ENCODE measurements around the gene NKX1-2. TPM values are rescaled to one million over a fixed set of nuclear protein-coding genes. Genes with fewer than 3 reads are reported as not detected.

Gene NKX1-2
- total RNA-seq, 1 experiment from 2014 or later = 57.7 TPM

DNA sequence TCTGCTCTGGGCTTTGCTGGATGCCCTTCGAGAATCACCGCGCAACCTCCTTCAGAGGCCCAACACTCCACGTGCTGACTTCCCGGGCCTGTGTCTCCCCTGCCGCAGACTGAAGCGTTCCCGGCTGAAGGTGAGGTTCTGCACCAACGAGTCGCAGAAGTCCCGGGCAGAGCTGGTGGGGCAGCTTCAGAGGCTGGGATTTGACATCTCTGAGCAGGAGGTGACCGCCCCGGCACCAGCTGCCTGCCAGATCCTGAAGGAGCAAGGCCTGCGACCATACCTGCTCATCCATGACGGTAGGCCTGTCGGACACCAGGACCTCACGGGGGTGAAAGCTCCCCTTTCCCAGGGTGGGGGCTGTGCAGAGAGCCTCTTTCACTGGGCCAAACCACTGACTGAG is 34.2 kb upstream of the NKX1-2 start (continued):
- TF ChIP-seq, protein P1, sequence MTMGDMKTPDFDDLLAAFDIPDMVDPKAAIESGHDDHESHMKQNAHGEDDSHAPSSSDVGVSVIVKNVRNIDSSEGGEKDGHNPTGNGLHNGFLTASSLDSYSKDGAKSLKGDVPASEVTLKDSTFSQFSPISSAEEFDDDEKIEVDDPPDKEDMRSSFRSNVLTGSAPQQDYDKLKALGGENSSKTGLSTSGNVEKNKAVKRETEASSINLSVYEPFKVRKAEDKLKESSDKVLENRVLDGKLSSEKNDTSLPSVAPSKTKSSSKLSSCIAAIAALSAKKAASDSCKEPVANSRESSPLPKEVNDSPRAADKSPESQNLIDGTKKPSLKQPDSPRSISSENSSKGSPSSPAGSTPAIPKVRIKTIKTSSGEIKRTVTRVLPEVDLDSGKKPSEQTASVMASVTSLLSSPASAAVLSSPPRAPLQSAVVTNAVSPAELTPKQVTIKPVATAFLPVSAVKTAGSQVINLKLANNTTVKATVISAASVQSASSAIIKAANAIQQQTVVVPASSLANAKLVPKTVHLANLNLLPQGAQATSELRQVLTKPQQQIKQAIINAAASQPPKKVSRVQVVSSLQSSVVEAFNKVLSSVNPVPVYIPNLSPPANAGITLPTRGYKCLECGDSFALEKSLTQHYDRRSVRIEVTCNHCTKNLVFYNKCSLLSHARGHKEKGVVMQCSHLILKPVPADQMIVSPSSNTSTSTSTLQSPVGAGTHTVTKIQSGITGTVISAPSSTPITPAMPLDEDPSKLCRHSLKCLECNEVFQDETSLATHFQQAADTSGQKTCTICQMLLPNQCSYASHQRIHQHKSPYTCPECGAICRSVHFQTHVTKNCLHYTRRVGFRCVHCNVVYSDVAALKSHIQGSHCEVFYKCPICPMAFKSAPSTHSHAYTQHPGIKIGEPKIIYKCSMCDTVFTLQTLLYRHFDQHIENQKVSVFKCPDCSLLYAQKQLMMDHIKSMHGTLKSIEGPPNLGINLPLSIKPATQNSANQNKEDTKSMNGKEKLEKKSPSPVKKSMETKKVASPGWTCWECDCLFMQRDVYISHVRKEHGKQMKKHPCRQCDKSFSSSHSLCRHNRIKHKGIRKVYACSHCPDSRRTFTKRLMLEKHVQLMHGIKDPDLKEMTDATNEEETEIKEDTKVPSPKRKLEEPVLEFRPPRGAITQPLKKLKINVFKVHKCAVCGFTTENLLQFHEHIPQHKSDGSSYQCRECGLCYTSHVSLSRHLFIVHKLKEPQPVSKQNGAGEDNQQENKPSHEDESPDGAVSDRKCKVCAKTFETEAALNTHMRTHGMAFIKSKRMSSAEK (CRISPR knock-in tag; IDR thresholded peaks at IDR 0.05; ENCODE audit: borderline replicate concordance) = no peak
- TF ChIP-seq, protein P2, sequence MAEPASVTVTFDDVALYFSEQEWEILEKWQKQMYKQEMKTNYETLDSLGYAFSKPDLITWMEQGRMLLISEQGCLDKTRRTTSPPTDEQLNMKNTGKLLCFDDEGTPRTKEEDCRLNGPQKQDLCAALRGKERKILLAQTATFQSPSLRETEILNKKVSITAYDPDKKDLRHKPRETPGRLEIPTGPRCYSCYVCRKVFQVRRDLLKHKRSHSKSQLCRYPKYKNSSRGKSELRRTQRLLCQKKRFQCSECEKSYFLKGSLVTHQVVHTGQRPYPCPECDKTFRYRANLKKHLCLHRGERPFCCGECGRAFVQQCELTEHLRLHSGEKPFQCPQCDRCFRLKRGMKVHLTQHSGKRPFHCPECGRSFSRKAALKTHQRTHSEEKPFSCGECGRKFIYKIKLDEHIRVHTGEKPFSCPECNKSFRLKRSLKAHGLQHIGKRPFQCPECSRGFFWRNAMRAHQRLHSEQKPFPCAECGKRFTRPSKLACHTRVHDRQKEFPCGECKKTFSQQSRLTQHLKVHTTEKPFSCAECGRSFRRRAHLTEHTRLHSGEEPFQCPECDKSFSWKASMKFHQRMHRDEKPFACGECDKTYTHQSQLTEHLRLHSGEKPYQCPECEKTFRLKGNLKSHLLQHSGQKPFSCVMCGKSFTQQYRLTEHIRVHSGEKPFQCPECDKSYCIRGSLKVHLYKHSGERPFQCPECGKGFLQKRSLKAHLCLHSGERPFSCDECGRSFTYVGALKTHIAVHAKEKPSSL (CRISPR knock-in tag; conservative IDR thresholded peaks at IDR 0.05) = no peak
- no peak for TF ChIP-seq PRRX2 (CRISPR knock-in tag; IDR thresholded peaks at IDR 0.05)

DNA sequence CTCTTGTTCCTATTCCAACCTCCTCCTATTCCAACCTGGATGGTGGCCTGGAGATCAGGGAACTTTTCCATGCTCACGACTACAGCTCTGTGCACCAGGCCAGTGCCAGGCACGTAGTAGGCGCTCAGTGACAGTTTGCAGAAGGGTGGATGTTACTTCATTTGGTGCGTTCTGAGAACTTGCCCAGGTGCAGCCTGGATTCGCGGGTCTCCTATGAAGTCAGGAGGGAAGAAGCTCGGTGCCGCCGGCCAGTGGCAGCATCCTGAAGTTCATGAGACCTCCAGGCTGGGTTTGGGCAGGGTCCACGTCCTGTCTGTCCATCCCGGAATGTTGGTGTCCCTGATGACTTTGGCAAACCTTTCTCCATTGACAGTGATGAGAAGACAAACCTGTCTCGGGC is 33.0 kb upstream of the NKX1-2 start:
- H3K36me3 Mint-ChIP-seq = peaks cover 36% of the 10 kb centered on the region
- DNase-seq (ENCODE audit: low spot score) (no peak), ATAC-seq (no peak)
- H3K4me1 Mint-ChIP-seq = peaks cover 35% of the 10 kb centered on the region
- no peak overlapping the region for H3K4me3 Mint-ChIP-seq
- no peaks in the 10 kb centered on the region for H3K27me3 Mint-ChIP-seq (ENCODE audit: low read depth)
- ChIA-PET POLR2A (no interaction called here), CTCF (no interaction called here)
- peak overlapping the region; percentile 1; the same call in 1 of the 2 replicates for H3K27ac Mint-ChIP-seq
- peaks cover 17% of the 10 kb centered on the region for H3K9me3 Mint-ChIP-seq
- TF ChIP-seq SMAD4 (CRISPR knock-in tag; IDR thresholded peaks at IDR 0.05) (no peak), RORB (CRISPR knock-in tag; IDR thresholded peaks at IDR 0.05) (no peak), NFYB (CRISPR knock-in tag; conservative IDR thresholded peaks at IDR 0.05; ENCODE audit: low read depth) (no peak), IRF2 (CRISPR knock-in tag; IDR thresholded peaks at IDR 0.05; ENCODE audit: borderline replicate concordance, low read depth) (no peak), TEAD4 (CRISPR knock-in tag; IDR thresholded peaks at IDR 0.05) (no peak), FOXP1 (CRISPR knock-in tag; IDR thresholded peaks at IDR 0.05; ENCODE audit: borderline replicate concordance) (no peak), GTF2I (CRISPR knock-in tag; conservative IDR thresholded peaks at IDR 0.05) (no peak), ZNF423 (CRISPR knock-in tag; IDR thresholded peaks at IDR 0.05) (no peak), ZNF263 (CRISPR knock-in tag; IDR thresholded peaks at IDR 0.05; ENCODE audit: low read depth) (no peak)
- TF ChIP-seq, protein P3, sequence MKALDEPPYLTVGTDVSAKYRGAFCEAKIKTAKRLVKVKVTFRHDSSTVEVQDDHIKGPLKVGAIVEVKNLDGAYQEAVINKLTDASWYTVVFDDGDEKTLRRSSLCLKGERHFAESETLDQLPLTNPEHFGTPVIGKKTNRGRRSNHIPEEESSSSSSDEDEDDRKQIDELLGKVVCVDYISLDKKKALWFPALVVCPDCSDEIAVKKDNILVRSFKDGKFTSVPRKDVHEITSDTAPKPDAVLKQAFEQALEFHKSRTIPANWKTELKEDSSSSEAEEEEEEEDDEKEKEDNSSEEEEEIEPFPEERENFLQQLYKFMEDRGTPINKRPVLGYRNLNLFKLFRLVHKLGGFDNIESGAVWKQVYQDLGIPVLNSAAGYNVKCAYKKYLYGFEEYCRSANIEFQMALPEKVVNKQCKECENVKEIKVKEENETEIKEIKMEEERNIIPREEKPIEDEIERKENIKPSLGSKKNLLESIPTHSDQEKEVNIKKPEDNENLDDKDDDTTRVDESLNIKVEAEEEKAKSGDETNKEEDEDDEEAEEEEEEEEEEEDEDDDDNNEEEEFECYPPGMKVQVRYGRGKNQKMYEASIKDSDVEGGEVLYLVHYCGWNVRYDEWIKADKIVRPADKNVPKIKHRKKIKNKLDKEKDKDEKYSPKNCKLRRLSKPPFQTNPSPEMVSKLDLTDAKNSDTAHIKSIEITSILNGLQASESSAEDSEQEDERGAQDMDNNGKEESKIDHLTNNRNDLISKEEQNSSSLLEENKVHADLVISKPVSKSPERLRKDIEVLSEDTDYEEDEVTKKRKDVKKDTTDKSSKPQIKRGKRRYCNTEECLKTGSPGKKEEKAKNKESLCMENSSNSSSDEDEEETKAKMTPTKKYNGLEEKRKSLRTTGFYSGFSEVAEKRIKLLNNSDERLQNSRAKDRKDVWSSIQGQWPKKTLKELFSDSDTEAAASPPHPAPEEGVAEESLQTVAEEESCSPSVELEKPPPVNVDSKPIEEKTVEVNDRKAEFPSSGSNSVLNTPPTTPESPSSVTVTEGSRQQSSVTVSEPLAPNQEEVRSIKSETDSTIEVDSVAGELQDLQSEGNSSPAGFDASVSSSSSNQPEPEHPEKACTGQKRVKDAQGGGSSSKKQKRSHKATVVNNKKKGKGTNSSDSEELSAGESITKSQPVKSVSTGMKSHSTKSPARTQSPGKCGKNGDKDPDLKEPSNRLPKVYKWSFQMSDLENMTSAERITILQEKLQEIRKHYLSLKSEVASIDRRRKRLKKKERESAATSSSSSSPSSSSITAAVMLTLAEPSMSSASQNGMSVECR (CRISPR knock-in tag; IDR thresholded peaks at IDR 0.05; ENCODE audit: borderline replicate concordance) = no peak
- TF ChIP-seq, protein P4, sequence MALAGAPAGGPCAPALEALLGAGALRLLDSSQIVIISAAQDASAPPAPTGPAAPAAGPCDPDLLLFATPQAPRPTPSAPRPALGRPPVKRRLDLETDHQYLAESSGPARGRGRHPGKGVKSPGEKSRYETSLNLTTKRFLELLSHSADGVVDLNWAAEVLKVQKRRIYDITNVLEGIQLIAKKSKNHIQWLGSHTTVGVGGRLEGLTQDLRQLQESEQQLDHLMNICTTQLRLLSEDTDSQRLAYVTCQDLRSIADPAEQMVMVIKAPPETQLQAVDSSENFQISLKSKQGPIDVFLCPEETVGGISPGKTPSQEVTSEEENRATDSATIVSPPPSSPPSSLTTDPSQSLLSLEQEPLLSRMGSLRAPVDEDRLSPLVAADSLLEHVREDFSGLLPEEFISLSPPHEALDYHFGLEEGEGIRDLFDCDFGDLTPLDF (CRISPR knock-in tag; IDR thresholded peaks at IDR 0.05) = no peak
- TF ChIP-seq, protein P5, sequence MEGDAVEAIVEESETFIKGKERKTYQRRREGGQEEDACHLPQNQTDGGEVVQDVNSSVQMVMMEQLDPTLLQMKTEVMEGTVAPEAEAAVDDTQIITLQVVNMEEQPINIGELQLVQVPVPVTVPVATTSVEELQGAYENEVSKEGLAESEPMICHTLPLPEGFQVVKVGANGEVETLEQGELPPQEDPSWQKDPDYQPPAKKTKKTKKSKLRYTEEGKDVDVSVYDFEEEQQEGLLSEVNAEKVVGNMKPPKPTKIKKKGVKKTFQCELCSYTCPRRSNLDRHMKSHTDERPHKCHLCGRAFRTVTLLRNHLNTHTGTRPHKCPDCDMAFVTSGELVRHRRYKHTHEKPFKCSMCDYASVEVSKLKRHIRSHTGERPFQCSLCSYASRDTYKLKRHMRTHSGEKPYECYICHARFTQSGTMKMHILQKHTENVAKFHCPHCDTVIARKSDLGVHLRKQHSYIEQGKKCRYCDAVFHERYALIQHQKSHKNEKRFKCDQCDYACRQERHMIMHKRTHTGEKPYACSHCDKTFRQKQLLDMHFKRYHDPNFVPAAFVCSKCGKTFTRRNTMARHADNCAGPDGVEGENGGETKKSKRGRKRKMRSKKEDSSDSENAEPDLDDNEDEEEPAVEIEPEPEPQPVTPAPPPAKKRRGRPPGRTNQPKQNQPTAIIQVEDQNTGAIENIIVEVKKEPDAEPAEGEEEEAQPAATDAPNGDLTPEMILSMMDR (IDR thresholded peaks at IDR 0.05) = no peak
- TF ChIP-seq, protein P6, sequence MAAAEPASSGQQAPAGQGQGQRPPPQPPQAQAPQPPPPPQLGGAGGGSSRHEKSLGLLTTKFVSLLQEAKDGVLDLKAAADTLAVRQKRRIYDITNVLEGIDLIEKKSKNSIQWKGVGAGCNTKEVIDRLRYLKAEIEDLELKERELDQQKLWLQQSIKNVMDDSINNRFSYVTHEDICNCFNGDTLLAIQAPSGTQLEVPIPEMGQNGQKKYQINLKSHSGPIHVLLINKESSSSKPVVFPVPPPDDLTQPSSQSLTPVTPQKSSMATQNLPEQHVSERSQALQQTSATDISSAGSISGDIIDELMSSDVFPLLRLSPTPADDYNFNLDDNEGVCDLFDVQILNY (CRISPR knock-in tag; IDR thresholded peaks at IDR 0.05) = no peak
- TF ChIP-seq, protein P7, sequence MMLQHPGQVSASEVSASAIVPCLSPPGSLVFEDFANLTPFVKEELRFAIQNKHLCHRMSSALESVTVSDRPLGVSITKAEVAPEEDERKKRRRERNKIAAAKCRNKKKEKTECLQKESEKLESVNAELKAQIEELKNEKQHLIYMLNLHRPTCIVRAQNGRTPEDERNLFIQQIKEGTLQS (CRISPR knock-in tag; conservative IDR thresholded peaks at IDR 0.05) = no peak
- TF ChIP-seq, protein P8, sequence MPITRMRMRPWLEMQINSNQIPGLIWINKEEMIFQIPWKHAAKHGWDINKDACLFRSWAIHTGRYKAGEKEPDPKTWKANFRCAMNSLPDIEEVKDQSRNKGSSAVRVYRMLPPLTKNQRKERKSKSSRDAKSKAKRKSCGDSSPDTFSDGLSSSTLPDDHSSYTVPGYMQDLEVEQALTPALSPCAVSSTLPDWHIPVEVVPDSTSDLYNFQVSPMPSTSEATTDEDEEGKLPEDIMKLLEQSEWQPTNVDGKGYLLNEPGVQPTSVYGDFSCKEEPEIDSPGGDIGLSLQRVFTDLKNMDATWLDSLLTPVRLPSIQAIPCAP (CRISPR knock-in tag; IDR thresholded peaks at IDR 0.05) = no peak
